Left ventricle myocardium inferior (tissue), 1 donor: ENCODE measurements around the gene JARID2. TPM values are rescaled to one million over a fixed set of nuclear protein-coding genes. Genes with fewer than 3 reads are reported as not detected.

Experiments used
- DNase-seq: peaks from one replicate; pipeline ENCODE4 v3.0.0-alpha.2; 2020
- H3K27ac ChIP-seq: fragments of 200-600 bp; replicated peaks from 2 replicates; pipeline ENCODE4 v1.8.0; 2021
- H3K27me3 ChIP-seq: fragments of 200-600 bp; 2 replicates; pipeline ENCODE4 v1.8.0; 2021; ENCODE audit warnings: low read depth
- H3K36me3 ChIP-seq: fragments of 200-600 bp; 2 replicates; pipeline ENCODE4 v1.8.0; 2021
- H3K4me1 ChIP-seq: fragments of 200-600 bp; 2 replicates; pipeline ENCODE4 v1.8.0; 2021
- H3K4me3 ChIP-seq: fragments of 200-600 bp; 2 replicates; pipeline ENCODE4 v1.8.0; 2021; ENCODE audit warnings: mild to moderate bottlenecking, moderate library complexity
- H3K9me3 ChIP-seq: fragments of 200-600 bp; replicated peaks from 2 replicates; pipeline ENCODE4 v1.8.0; 2021
- CTCF ChIP-seq: fragments of 200-600 bp; IDR thresholded peaks from 2 replicates; pipeline ENCODE4 v1.8.0; 2021; ENCODE audit warnings: antibody characterized with exemption, mild to moderate bottlenecking, borderline replicate concordance
- intact Hi-C: fragments of 100-400 bp; cut with micrococcal nuclease; formaldehyde crosslinking; loops from one replicate; pipeline ENCODE4 v1.11.0; 2022
- total RNA-seq: library from RNA; stranded (reverse); fragmentation: NEBNext Ultra II Directional; extraction: Animal tissue kit (Norgen Biotek cat#: 25700); gene quantifications from one replicate; pipeline ENCODE4 v1.2.1, GENCODE V29; 2021
- donor health status: DM: no; HTN: yes; CAD: no; lungs with severe emphysema.

The JARID2 gene
- total RNA-seq, 1 donor from 2014 or later = 6.5 TPM

- Histone ChIP-seq H3K27me3 (no peaks in the 10 kb centered on the region), H3K36me3 (peaks cover 24% of the 10 kb centered on the region), H3K27ac (no peak overlapping the region), H3K4me3 (no peak overlapping the region), H3K9me3 (no peaks in the 10 kb centered on the region), H3K4me1 (peaks cover 44% of the 10 kb centered on the region)
- DNase-seq = no peak
- intact Hi-C loops = loop anchor here (10.0 kb wide), 1 partner anchor 252 kb away; no protein-coding TSS in a partner anchor
- TF ChIP-seq CTCF = no peak
These were observed 241.4 kb downstream of the JARID2 start for GRCh38 chr6:15487262-15487661.

GRCh38 chr6:15489261-15489962, 243.5 kb downstream of the JARID2 start:
- Histone ChIP-seq H3K27ac (no peak overlapping the region), H3K36me3 (peaks cover 24% of the 10 kb centered on the region), H3K9me3 (no peaks in the 10 kb centered on the region), H3K4me3 (no peak overlapping the region), H3K27me3 (no peaks in the 10 kb centered on the region), H3K4me1 (peaks cover 32% of the 10 kb centered on the region)
- intact Hi-C loops = loop anchor here (10.0 kb wide), 1 partner anchor 255 kb away; no protein-coding TSS in a partner anchor
- no peak for DNase-seq
- TF ChIP-seq CTCF = no peak

GRCh38 chr6:15490242-15491100, 244.6 kb downstream of the JARID2 start:
- H3K27ac ChIP-seq = peak overlapping the region; percentile 63
- no peaks in the 10 kb centered on the region for H3K27me3 ChIP-seq
- H3K36me3 ChIP-seq = peaks cover 24% of the 10 kb centered on the region
- intact Hi-C loops = no loop called here
- no peak for TF ChIP-seq CTCF
- H3K9me3 ChIP-seq = no peaks in the 10 kb centered on the region
- no peak overlapping the region for H3K4me3 ChIP-seq
- no peak for DNase-seq
- H3K4me1 ChIP-seq = peaks cover 40% of the 10 kb centered on the region

- no peaks in the 10 kb centered on the region for H3K27me3 ChIP-seq
These were observed 245.6 kb downstream of the JARID2 start for GRCh38 chr6:15491255-15491985.

More at GRCh38 chr6:15491255-15491985, 245.6 kb downstream of the JARID2 start:
- peak; percentile 73 for DNase-seq
- intact Hi-C loops = no loop called here
- Histone ChIP-seq H3K9me3 (no peaks in the 10 kb centered on the region), H3K27ac (peak overlapping the region; percentile 63), H3K4me1 (peaks cover 42% of the 10 kb centered on the region), H3K4me3 (no peak overlapping the region), H3K36me3 (peaks cover 26% of the 10 kb centered on the region)
- TF ChIP-seq CTCF = peak; percentile 97
